Liver (tissue), 9 donors: Measurements from ENCODE around the gene MRPL50. TPM values are rescaled to one million over a fixed set of nuclear protein-coding genes. Genes with fewer than 3 reads are reported as not detected.

Experiments used
- DNase-seq: peaks from one replicate; pipeline ENCODE4 v3.0.0-alpha.2; 2017; ENCODE audit warnings: low spot score
- H3K27ac ChIP-seq, 2 donors: one replicate each; pipeline ENCODE4 v1.7.0; 2013; ENCODE audit warnings: inconsistent platforms in 2 of 2, low read length in 2 of 2, control low read depth in 1 of 2, low read depth in 1 of 2, mild to moderate bottlenecking in 1 of 2
- H3K27me3 ChIP-seq, 4 donors: one replicate each; pipeline versions ENCODE4 v1.6.1 to v1.7.0; 2013; ENCODE audit warnings: low read length in 3 of 4, inconsistent platforms in 1 of 4, mild to moderate bottlenecking in 1 of 4, moderate library complexity in 1 of 4; ENCODE audit not compliant: control insufficient read depth in 4 of 4, insufficient read depth in 4 of 4
- H3K36me3 ChIP-seq, 4 donors: one replicate each; pipeline versions ENCODE4 v1.6.1 to v1.7.0; 2013; ENCODE audit warnings: low read length in 3 of 4, mild to moderate bottlenecking in 3 of 4, low read depth in 1 of 4, moderate library complexity in 1 of 4; ENCODE audit not compliant: control insufficient read depth in 4 of 4, insufficient read depth in 3 of 4
- H3K4me1 ChIP-seq, 4 donors: one replicate each; pipeline versions ENCODE4 v1.6.1 to v1.7.0; 2013; ENCODE audit warnings: low read length in 3 of 4, mild to moderate bottlenecking in 3 of 4, moderate library complexity in 1 of 4; ENCODE audit not compliant: control insufficient read depth in 4 of 4, insufficient read depth in 4 of 4
- H3K4me3 ChIP-seq, 3 donors: one replicate each; pipeline versions ENCODE4 v1.6.1 to v1.7.0; 2013; ENCODE audit warnings: low read length in 3 of 3, control low read depth in 1 of 3, low read depth in 1 of 3, mild to moderate bottlenecking in 1 of 3
- H3K9ac ChIP-seq, 2 donors: one replicate each; pipeline ENCODE4 v1.7.0; 2013; ENCODE audit warnings: low read length in 2 of 2, mild to moderate bottlenecking in 2 of 2, moderate library complexity in 2 of 2, control low read depth in 1 of 2, low read depth in 1 of 2
- H3K9me3 ChIP-seq, 4 donors: one replicate each; pipeline versions ENCODE4 v1.6.1 to v1.7.0; 2013; ENCODE audit warnings: low read length in 3 of 4; ENCODE audit not compliant: control insufficient read depth in 4 of 4
- EGR1 ChIP-seq, 2 donors: IDR thresholded peaks; 2 replicates each; pipeline ENCODE4 v1.6.1; 2016 to 2018; ENCODE audit warnings: antibody characterized with exemption in 2 of 2, low read depth in 2 of 2
- FOXA1 ChIP-seq: IDR thresholded peaks from 2 replicates; pipeline ENCODE4 v1.6.1; 2016; ENCODE audit warnings: antibody characterized with exemption
- FOXA2 ChIP-seq: IDR thresholded peaks from 2 replicates; pipeline ENCODE4 v1.6.1; 2016; ENCODE audit warnings: antibody characterized with exemption
- HNF4A ChIP-seq, 2 donors: conservative IDR thresholded peaks; 2 replicates each; pipeline ENCODE4 v1.6.1; 2016; ENCODE audit warnings: antibody characterized with exemption in 2 of 2, mild to moderate bottlenecking in 2 of 2
- JUND ChIP-seq, 2 donors: IDR thresholded peaks; 2 replicates each; pipeline ENCODE4 v1.6.1; 2016; ENCODE audit warnings: antibody characterized with exemption in 2 of 2
- NR2F2 ChIP-seq: IDR thresholded peaks from 2 replicates; pipeline ENCODE4 v1.6.1; 2016; ENCODE audit warnings: antibody characterized with exemption
- RXRA ChIP-seq, 2 donors: IDR thresholded peaks; 2 replicates each; pipeline ENCODE4 v1.6.1; 2017 to 2018; ENCODE audit warnings: antibody characterized with exemption in 2 of 2, mild to moderate bottlenecking in 1 of 2
- SP1 ChIP-seq: IDR thresholded peaks from 2 replicates; pipeline ENCODE4 v1.6.1; 2018; ENCODE audit warnings: antibody characterized with exemption, mild to moderate bottlenecking
- TAF1 ChIP-seq: conservative IDR thresholded peaks from 2 replicates; pipeline ENCODE4 v1.6.1; 2016; ENCODE audit warnings: antibody characterized with exemption, mild to moderate bottlenecking
- YY1 ChIP-seq: IDR thresholded peaks from 2 replicates; pipeline ENCODE4 v1.6.1; 2016; ENCODE audit warnings: antibody characterized with exemption, mild to moderate bottlenecking
- WGBS: extraction: QIAGEN DNeasy Blood & Tissue Kit; methylation state at CpG from one replicate; pipeline ENCODE4 v1.1.7; 2013; 5-methylcytosine and 5-hydroxymethylcytosine counted together
- polyA plus RNA-seq, 2 donors: library from polyadenylated mRNA; stranded (reverse) in 1 of 2; unstranded in 1 of 2; fragments of 200-250 nt in 1 of 2; fragments of >200 nt in 1 of 2; fragmentation: Nextera tagmentation in 1 of 2; extraction: Ambion mirVana in 1 of 2; gene quantifications; one replicate each; pipeline versions ENCODE4 v1.2.1 to v1.2.3, GENCODE V29; 2013 to 2015
- total RNA-seq, 2 donors: library from RNA; depleted of rRNA; stranded (reverse); fragments of >200 nt; gene quantifications; one replicate each; pipeline ENCODE4 v1.2.3, GENCODE V29; 2014
- TF ChIP-seq, protein P1 (sequence below): IDR thresholded peaks from 2 replicates; pipeline ENCODE4 v1.6.1; 2016; ENCODE audit warnings: antibody characterized with exemption
- TF ChIP-seq, protein P2 (sequence below): IDR thresholded peaks from 2 replicates; pipeline ENCODE4 v1.6.1; 2016; ENCODE audit warnings: antibody characterized with exemption, mild to moderate bottlenecking
- TF ChIP-seq, protein P3 (sequence below): IDR thresholded peaks from 2 replicates; pipeline ENCODE4 v1.6.1; 2016; ENCODE audit warnings: antibody characterized with exemption
- TF ChIP-seq, protein P4 (sequence below): fragments of 150-350 bp; IDR thresholded peaks from 2 replicates; pipeline ENCODE4 v1.5.1; 2017; ENCODE audit warnings: improper control_type of control experiment, low read depth, low read length; ENCODE audit not compliant: missing input control
- donor health status: healthy.
- donor health status: healthy.
- donor health status: healthy.
- donor health status: healthy.
- donor health status: healthy.

MRPL50 gene
- total and polyA plus RNA-seq, 4 donors = 5.7 to 12.3 (median 10.5) TPM

DNA sequence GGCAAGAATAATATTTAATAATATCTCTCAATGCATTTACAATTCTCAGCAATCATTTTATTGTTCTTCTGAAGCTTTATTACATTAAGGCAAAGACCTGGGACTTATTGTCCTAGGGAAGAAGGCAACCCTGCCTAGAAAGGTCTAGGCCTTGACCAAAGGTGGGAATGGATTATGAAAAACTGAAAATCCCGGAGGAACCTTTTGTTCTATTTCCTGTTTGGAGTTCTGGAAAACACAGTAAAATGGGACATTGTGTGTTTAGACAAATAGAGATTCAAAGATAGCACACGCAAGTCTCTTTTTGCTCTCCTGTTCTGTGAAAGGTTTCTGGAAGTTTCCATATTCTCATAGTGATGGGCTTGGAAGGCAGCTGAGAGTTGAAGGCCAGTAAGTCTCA lies 44.7 kb downstream of the MRPL50 start:
- Histone ChIP-seq H3K27ac (peak overlapping the region; percentile 80 to 82), H3K4me1 (peaks cover 11 to 55% (median 20%) of the 10 kb centered on the region in 4 donors), H3K9ac (no peak overlapping the region), H3K27me3 (no peaks in the 10 kb centered on the region), H3K36me3 (peaks cover 0 to 1% (median 0%) of the 10 kb centered on the region in 4 donors), H3K9me3 (no peaks in the 10 kb centered on the region), H3K4me3 (no peak overlapping the region)
- DNase-seq = no peak
- TF ChIP-seq SP1 = peak; percentile 19
- TF ChIP-seq RXRA (IDR thresholded peaks at IDR 0.05) = peak in 1 of 2 donors; percentile 8
- TF ChIP-seq HNF4A (conservative IDR thresholded peaks at IDR 0.05) = peak in 1 of 2 donors; percentile 13
- TF ChIP-seq EGR1 (IDR thresholded peaks at IDR 0.05; ENCODE audit: low read depth in 2 of 2) = no peak
- 37% methylated on average over 2 of the region's 2 CpGs for WGBS

DNA sequence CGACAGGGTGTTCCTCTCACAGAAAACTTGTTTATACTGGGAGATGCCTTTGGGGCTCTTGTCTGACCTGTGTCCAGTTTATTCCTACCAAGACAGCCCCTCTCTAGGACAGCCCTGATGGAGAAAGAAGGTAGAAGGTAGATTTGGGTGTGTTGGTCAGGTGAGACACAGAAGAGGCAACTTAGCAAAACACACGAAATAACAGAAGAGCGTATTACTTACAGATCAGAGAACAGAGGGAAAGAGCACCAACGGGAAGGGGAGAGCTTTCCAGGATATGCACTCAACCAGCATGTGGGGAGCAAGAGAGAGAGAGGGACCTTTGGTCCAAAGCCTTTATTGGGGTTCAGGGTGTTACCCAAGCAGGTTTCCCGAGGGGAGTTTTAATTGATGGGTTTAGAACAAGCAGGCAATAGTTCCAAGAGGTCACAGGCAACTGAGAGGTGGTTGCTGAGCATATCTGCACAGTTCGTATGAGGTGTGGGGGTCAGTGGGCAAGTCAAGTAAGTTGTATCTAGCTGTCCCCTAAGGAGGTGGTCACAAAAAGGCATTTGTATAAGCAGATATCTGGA lies 45.4 kb downstream of the MRPL50 start:
- Histone ChIP-seq H3K9ac (no peak overlapping the region), H3K4me1 (peaks cover 11 to 55% (median 20%) of the 10 kb centered on the region in 4 donors), H3K36me3 (peaks cover 0 to 1% (median 0%) of the 10 kb centered on the region in 4 donors), H3K27me3 (no peaks in the 10 kb centered on the region), H3K9me3 (no peaks in the 10 kb centered on the region), H3K4me3 (no peak overlapping the region), H3K27ac (peak overlapping the region in 1 of 2 donors; percentile 52)
- TF ChIP-seq, protein P1, sequence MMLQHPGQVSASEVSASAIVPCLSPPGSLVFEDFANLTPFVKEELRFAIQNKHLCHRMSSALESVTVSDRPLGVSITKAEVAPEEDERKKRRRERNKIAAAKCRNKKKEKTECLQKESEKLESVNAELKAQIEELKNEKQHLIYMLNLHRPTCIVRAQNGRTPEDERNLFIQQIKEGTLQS = no peak
- TF ChIP-seq, protein P2, sequence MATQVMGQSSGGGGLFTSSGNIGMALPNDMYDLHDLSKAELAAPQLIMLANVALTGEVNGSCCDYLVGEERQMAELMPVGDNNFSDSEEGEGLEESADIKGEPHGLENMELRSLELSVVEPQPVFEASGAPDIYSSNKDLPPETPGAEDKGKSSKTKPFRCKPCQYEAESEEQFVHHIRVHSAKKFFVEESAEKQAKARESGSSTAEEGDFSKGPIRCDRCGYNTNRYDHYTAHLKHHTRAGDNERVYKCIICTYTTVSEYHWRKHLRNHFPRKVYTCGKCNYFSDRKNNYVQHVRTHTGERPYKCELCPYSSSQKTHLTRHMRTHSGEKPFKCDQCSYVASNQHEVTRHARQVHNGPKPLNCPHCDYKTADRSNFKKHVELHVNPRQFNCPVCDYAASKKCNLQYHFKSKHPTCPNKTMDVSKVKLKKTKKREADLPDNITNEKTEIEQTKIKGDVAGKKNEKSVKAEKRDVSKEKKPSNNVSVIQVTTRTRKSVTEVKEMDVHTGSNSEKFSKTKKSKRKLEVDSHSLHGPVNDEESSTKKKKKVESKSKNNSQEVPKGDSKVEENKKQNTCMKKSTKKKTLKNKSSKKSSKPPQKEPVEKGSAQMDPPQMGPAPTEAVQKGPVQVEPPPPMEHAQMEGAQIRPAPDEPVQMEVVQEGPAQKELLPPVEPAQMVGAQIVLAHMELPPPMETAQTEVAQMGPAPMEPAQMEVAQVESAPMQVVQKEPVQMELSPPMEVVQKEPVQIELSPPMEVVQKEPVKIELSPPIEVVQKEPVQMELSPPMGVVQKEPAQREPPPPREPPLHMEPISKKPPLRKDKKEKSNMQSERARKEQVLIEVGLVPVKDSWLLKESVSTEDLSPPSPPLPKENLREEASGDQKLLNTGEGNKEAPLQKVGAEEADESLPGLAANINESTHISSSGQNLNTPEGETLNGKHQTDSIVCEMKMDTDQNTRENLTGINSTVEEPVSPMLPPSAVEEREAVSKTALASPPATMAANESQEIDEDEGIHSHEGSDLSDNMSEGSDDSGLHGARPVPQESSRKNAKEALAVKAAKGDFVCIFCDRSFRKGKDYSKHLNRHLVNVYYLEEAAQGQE = no peak
- TF ChIP-seq, protein P3, sequence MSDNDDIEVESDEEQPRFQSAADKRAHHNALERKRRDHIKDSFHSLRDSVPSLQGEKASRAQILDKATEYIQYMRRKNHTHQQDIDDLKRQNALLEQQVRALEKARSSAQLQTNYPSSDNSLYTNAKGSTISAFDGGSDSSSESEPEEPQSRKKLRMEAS = no peak
- TF ChIP-seq YY1 = no peak
- no peak for TF ChIP-seq EGR1 (IDR thresholded peaks at IDR 0.05; ENCODE audit: low read depth in 2 of 2)
- no peak for TF ChIP-seq JUND (IDR thresholded peaks at IDR 0.05)
- TF ChIP-seq FOXA2 = no peak
- no peak for TF ChIP-seq TAF1
- no peak for TF ChIP-seq FOXA1
- no peak for TF ChIP-seq NR2F2
- TF ChIP-seq, protein P4, sequence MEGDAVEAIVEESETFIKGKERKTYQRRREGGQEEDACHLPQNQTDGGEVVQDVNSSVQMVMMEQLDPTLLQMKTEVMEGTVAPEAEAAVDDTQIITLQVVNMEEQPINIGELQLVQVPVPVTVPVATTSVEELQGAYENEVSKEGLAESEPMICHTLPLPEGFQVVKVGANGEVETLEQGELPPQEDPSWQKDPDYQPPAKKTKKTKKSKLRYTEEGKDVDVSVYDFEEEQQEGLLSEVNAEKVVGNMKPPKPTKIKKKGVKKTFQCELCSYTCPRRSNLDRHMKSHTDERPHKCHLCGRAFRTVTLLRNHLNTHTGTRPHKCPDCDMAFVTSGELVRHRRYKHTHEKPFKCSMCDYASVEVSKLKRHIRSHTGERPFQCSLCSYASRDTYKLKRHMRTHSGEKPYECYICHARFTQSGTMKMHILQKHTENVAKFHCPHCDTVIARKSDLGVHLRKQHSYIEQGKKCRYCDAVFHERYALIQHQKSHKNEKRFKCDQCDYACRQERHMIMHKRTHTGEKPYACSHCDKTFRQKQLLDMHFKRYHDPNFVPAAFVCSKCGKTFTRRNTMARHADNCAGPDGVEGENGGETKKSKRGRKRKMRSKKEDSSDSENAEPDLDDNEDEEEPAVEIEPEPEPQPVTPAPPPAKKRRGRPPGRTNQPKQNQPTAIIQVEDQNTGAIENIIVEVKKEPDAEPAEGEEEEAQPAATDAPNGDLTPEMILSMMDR = no peak
- DNase-seq = no peak
- 81% methylated on average over 6 of the region's 6 CpGs for WGBS
